Pons (tissue), 1 donor: ENCODE measurements around the gene PSPN.
"Not testable (repeated sequence)": the region's sequence is repeated elsewhere in the genome, so short reads cannot be mapped to it uniquely, and the experiment has no call there.

Source experiments
- DNase-seq: peaks from one replicate; pipeline ENCODE4 v3.0.0-alpha.2; 2016; ENCODE audit warnings: low spot score

The PSPN gene

DNA sequence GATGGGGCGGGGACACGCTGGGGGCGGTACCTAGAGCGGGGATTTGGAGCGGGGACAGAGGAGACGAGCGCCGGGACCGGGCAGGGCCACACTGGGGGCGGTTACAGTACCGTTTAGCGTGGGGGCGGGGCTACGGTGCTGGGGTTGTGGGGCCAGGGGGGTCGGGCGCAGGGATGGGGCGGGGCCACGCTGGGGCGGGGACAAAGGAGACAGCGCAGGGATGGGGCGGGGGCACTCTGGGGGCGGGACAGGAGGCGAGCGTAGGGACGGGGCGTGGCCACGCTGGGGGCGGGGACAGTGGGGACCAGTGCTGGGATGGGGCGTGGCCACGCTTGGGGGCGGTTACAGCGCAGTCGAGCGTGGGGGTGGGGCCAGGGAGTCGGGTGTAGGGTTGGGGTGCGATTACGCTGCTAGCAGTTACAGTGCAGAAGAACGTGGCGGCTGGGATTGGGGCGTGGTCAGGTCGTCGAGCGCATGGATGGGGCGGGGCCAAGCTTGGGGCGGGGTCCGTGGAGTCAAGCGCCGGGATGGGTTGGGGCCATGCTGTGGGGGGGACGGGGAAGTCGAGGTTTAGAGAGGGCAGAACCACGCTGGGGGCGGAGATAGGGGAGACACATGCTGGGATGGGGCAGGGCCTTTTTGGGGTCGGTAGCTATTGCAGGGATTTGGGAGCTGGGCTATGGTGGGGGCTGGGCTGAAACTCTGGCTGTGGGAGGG, 2.5 kb downstream of the PSPN start:
- peak; percentile 96 for DNase-seq

DNA sequence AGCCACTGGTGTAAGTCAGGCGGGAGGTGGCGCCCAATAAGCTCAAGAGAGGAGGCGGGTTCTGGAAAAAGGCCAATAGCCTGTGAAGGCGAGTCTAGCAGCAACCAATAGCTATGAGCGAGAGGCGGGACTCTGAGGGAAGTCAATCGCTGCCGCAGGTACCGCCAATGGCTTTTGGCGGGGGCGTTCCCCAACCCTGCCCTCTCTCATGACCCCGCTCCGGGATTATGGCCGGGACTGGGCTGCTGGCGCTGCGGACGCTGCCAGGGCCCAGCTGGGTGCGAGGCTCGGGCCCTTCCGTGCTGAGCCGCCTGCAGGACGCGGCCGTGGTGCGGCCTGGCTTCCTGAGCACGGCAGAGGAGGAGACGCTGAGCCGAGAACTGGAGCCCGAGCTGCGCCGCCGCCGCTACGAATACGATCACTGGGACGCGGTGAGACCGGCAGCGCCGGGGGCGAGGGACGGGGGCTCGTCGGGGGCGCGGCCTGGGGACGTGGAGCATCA, 3.1 kb downstream of the PSPN start, which contains the start of gene ALKBH7:
TSS of gene ALKBH7 (plus strand) at position 201 of the 502 bp plus-strand sequence. CDS start at position 228, 27 bp downstream.
- DNase-seq, result peak; percentile 100

DNA sequence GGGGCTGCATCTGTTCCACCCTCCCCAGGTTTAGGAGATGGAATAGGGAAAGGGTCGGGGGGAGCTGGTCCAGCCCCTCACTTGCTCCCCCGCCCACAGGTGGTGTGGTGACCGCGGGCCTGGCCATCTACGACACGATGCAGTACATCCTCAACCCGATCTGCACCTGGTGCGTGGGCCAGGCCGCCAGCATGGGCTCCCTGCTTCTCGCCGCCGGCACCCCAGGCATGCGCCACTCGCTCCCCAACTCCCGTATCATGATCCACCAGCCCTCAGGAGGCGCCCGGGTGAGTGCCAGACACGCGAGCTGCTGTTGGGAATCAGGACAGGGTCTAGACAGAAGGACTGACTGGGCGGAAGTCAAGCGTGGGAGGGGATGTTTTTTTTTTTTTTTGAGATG, 11.4 kb downstream of the PSPN start:
- no peak for DNase-seq

DNA sequence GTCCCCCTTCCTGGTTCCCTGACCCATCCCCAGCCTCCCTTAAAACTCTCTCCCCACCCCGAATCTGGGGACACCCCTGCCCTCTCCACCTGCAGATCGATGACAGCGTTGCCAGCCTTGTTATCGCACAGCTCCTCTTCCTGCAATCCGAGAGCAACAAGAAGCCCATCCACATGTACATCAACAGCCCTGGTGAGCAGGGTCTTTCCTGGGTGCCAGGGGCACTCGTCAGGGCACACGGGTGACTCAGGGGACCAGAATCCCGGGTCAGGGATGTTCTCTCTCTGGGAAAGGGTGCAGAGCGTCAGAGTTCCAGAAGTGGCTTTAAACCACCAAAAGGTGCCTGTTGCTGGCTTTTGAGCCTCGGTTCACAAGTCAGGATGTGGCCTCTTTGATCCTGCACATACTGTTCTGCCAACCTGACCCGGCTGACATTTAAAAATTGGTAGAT, 13.4 kb downstream of the PSPN start:
- no peak for DNase-seq

DNA sequence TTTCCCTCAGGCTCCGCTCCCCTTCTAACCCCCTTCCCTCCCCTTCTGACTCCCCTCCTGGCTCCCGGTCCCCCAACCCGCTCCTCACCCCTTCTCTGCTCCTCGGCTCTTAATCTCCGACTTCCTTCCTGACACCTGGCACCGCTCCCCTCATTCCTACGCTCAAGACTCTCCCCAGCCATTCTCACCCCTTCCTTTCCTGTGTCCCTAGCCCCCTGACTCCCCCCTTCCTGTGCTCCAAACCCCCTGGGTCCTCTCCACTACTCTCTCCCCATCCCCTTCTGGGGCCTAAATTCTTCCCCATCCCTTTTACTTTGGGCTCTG, 13.7 kb downstream of the PSPN start:
- DNase-seq, result no peak

DNA sequence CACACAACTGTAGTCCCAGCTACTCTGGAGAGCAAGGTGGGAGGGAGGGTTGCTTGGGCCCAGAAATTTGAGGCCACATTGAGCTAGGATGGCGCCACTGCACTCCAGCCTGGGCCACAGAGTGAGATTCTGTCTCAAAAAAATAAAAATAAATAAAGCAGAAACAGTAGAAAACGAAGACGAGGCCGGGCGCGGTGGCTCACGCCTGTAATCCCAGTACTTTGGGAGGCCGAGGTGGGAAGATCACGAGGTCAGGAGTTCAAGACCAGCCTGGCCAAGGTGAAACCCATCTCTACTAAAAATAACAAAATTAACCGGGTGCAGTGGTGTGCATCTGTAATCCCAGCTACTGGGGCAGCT, 14.9 kb downstream of the PSPN start:
- not testable (repeated sequence) for DNase-seq

DNA sequence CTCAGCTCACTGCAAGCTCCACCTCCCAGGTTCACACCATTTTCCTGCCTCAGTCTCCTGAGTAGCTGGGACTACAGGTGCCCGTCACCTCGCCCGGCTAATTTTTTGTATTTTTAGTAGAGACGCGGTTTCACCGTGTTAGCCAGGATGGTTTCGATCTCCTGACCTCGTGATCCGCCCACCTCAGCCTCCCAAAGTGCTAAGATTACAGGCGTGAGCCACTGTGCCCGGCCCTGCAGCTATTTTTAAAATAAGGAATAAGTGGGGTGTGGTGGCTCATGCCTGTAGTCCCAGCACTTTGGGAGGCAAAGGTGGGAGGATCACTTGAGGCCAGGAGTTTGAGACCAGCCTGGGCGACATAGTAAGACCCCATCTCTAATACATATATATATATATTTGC, 15.3 kb downstream of the PSPN start:
- not testable (repeated sequence) for DNase-seq

DNA sequence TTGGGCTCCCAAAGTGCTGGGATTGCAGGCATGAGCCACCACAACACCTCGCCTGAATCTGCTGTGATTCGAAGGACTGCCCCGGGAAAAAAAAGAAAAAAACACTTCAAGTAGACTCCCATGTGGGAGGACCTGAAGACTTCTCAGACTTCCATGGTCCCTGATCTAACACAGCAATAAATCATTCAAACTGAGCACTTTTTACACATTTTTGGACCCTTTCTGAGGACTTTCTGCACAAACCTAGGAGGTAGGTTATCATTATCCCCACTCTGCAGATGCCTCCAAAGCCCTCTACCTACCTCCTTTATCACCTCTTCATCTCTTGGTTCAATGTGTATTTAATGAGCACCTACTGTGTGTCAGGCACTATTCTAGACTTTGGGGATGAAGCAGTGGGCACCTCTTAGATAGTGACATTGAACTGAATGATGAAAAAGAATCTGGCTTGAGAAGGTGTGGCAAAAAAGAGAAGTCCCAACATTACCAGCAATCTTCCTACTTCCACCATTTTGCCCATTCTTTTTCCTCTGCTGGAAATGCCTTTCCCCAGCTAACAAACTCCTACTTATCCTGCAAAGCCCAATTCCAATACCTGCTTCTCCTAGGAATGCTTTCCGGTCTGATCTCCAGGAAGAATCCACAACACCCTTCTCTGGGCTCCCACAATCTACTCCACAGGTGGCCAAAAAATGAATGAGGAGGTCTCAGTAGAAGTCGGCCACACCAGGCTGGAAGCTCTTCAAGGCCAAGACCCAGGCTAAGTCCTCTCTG, 16.0 kb downstream of the PSPN start:
- no peak for DNase-seq

DNA sequence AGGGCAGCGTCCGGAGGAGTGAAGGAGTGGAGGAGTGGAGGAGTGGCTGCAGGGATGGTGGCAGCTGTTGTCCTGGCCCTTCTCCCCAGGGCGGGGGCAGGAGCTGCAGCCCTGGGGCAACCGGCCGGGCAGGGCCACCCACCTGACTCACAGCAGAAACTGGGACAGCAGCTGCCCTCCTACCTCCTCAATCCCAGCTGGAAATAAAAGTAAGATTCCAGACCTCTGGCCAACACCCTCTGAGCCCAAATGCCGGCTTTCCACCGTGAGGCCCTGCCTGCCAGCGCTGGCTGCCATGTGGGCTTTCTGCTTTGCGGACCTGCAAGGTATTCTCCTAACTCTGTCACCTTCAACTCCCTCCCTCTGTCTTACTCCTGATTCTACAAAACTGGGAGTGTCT, 17.7 kb downstream of the PSPN start:
- DNase-seq, result no peak

DNA sequence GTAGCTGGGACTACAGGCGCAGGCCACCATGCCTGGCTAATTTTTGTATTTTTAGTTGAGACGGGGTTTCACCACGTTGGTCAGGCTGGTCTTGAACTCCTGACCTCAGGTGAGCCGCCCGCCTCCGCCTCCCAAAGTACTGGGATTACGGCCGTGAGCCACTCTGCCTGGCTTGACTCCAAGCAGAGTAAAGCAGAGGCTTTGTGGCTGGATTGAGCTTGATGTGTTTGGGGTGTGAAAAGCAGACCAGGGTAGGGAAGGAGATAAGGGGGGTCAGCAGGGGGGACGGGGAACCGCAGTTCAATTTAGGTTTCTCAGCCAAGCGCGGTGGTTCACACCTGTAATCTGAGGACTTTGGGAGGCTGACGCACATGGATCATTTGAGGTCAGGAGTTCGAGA, 18.6 kb downstream of the PSPN start:
- DNase-seq, result no peak

DNA sequence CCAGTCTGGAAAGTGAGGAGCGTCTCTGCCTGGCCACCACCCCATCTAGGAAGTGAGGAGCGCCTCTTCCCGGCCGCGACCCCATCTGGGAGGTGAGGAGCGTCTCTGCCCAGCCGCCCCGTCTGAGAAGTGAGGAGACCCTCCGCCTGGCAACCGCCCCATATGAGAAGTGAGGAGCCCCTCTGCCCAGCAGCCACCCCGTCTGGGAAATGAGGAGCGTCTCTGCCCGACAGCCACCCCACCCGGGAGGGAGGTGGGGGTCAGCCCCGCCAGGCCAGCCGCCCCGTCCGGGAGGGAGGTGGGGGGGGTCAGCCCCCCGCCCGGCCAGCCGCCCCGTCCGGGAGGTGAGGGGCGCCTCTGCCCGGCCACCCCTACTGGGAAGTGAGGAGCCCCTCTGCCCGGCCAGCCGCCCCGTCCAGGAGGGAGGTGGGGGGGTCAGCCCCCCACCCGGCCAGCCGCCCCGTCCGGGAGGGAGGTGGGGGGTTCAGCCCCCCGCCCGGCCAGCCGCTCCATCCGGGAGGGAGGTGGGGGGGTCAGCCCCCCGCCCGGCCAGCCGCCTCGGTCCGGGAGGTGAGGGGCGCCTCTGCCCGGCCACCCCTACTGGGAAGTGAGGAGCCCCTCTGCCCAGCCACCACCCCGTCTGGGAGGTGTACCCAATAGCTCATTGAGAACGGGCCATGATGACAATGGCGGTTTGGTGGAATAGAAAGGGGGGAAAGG, 20.3 kb downstream of the PSPN start:
- DNase-seq, result not testable (repeated sequence)

DNA sequence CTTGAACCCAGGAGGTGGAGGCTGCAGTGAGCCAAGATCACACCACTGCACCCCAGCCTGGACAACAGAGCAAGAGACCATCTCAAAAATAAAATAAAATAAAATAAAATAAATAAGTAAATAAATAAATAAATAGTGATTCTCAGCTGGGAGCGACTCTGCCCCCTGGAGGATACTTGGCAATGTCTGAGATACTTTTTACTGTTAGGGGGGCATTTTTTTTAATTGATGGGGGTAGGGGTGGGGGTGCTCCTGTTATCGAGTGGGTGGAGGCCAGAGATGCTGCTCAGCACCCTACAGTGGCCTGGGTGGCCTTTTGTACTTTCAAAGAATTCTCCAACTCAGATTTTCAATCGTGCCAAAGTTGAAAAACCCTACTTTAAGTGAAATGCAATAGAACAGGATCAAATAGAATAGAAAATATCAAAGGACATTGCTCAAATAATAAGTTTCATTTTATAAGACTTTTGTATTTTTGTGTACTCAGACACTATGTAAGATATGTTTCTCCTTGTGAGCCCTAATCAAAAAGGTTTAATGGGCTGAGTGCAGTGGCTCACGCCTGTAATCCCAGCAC, 21.5 kb downstream of the PSPN start:
- DNase-seq, result no peak

DNA sequence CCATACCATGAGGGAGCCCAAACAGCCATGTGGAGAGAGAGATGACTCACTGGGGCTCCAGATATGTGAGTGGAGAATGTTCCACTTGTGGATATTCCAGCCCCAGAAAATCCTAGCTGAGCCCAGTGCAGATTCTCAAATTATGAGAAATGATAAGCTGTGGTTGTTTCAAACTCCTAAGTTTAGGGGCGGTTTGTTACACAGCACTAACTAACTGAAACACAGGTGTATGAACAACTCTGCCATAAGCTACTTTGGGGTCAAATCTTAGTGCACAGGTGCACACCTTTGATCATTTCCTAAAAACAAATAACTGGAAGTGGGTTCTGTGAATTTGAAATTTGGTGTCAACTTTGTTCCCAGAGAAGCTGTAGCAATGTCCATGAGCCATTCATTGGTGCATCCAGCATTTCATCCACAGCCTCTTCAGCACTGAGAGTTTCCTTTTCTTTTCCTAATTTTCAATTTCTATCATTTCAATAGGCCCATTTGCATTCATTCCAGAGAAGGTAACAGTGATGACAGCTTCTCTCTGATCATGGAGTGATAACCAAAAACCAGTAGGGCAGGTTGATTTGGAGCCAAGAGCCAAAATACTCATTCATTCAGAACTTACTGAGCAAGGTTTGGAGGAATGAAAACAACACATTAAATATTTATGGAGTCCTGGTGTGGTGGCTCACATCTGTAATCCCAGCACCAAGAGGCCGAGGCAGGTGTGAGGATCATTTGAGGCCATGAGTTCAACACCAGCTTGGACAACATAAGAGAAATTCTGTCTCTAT, 23.2 kb downstream of the PSPN start:
- DNase-seq, result no peak

DNA sequence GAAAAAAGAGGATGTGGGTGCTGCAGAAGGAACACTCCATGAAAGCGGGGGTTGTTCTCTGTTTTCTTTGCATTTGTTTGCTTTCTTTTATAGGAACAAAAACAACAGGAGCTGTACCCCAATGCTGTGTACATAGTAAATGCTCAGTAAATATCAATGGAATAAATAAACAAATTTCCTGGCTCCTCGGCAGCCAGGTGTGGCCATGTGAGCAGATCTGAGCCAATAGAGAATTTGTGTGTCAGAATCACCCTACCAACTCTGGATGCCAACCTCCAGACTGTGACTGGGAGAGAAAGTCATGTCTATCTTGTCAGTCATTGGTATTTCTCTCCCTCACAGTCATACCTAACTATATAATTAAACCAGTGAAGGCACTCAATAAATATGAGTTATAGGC, 25.0 kb downstream of the PSPN start:
- DNase-seq, result no peak

DNA sequence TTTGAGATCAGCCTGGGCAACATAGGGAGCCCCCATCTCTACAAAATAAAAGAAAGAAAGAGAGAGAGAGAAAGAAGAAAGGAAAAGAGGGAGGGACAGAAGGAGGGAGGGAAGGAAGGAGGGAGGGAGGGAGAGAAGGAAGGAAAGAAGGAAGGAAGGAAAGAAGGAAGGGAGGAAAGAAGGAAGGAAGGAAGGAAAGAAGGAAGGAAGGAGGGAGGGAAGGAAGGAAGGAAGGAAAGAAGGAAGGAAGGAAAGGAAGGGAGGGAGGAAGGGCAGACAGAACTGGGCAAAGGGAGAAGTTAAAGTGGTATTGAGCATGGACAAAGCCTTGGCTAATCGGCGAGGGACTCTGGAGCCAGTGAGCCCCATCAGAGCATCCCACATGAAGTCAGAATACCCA, 26.5 kb downstream of the PSPN start:
- DNase-seq, result not testable (repeated sequence)

DNA sequence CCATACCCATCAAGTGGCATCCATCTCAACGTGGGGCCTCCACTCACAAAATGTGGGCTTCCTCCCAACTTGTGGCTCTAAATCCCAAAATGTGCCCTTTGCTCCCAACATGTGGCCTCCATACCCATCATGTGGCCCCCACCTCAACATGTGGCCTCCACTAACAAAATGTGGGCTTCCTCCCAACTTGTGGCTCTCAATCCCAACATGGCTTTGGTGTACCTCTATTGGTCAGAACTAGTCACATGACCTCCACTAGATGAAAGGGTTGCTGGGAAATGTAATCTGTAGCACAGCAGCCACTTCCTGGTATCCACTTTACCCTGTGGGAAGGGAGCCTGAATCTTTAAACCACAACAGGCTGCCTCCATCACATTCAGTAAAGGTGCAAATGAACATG, 32.3 kb downstream of the PSPN start:
- no peak for DNase-seq

DNA sequence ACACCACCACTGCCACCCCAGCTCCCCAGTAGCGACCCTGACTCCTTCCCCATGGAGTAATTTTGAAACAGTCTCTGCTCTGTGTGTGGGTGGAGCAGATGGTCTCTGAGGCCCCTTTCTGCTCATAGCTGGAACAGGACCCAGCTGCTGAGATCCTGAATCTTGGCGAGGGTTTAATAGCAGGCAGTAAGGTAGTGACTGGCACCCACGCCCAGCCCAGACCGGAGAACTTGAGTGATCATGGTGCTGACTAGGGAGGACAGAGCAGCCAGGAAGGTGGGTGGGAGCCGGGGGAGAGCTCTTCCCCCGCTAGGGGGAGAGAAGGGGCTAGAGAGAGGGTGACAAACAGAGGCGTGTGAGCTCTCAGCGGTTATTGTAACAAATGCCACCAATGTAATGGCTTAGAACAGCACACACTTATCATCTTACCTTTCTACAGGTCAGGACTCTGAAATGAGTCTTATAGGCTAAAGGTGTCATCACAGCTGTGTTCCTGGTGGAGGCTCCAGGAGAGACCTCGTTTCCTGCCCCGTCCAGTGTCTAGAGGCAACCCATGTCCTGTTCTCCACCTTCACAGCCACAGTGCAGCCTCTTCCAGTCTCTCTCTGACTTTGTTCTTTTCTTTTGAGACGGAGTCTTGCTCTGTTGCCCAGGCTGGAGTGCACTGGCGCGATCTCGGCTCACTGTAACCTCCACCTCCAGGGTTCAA, 35.1 kb downstream of the PSPN start:
- DNase-seq, result no peak

DNA sequence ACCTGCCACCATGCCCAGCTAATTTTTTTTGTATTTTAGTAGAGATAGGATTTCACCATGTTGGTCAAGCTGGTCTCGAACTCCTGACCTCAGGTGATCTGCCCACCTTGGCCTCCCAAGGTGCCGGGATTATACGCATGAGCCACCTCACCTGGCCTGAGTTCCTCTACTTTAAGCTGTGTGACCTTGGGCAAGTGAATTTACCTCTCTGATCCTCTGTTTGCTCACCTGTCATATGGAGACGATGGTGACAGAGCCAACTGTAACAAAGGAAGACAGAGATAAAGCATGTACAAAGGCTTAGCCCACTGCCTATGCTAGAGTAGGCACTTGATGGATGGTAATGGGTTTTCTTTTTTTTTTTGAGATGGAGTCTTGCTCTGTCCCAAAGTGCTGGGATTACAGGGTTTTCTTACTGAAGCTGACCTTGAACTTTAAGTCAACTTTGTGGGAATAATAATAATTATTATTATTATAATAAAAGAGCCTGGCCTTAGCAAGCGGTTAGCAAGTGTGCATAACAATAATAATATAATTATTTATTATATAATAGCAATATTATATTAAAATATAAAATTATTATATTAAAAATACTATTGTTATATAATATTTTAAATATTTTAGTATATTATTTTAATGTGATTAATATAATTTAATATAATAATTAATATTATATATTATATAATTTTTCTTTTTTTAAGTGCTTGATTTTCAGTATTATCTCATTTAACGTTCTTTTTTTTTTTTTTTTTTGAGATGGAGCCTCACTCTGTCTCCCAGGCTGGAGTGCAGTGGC, 41.0 kb downstream of the PSPN start:
- no peak for DNase-seq

DNA sequence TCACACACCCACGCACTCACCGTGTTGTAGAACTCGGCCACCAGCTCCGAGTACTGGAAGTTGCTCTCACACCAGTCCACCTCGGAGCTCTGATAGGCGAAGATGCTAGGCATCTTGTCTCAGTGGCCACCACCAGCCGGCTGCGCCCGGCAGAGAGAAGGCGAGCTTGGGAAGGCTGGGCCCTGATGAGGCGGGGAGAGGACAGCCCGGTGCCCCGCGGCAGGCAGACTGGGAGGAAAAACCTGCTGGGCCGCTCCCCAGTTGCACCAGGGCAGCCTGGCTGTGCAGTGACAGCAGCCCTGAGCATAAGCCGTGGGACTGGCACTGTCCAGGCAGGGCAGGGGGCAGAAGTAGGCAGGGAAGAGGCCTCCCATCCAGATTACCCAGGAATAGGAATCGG, 42.3 kb downstream of the PSPN start, which contains the start of gene ACER1:
TSS of gene ACER1 (minus strand) at position 174 of the 400 bp plus-strand sequence. CDS start at position 113, 61 bp downstream.
- DNase-seq, result no peak

DNA sequence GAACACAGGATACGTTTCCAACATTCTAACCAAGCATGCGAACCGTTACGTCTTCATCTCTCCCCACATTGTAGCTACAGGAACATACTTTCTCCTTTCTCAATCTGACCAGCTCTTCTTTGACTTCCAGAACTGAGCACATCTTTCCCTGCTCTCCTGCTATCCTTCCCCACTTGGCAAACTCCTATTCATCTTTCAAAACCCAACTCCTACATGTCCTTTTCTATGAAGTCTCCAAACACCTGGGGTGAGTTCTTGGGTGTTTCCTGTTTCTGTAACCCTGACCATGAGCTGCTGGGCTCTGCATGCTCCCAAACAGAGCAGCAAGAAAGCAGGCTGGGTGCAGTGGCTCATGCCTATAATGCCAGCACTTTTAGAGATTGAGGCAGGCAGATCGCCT, 48.9 kb downstream of the PSPN start:
- no peak for DNase-seq
